Activated CD4-positive, alpha-beta T cell treated with anti-CD3 and anti-CD28 coated beads for 4 hours (primary cell): Measurements from ENCODE around the gene ELOVL3.

ENCODE experiments used
- DNase-seq, 2 donors: peaks; one replicate each; pipeline ENCODE4 v3.0.0-alpha.2; 2020

Gene ELOVL3

GRCh38 chr10:102261196-102261595, 35.1 kb downstream of the ELOVL3 start:
- no peak for DNase-seq

GRCh38 chr10:102261842-102262241, 35.7 kb downstream of the ELOVL3 start:
- no peak for DNase-seq

- no peak for DNase-seq
These were observed 36.8 kb downstream of the ELOVL3 start for GRCh38 chr10:102262744-102263370.

- DNase-seq = no peak
These were observed 38.3 kb downstream of the ELOVL3 start for GRCh38 chr10:102264371-102264770.

- no peak for DNase-seq
These were observed 40.6 kb downstream of the ELOVL3 start for GRCh38 chr10:102266670-102267069.

GRCh38 chr10:102267748-102268147, 41.6 kb downstream of the ELOVL3 start:
- no peak for DNase-seq

- DNase-seq = no peak
These were observed 42.3 kb downstream of the ELOVL3 start for GRCh38 chr10:102268375-102268888.

GRCh38 chr10:102269017-102269416, 42.9 kb downstream of the ELOVL3 start:
- DNase-seq = no peak

- no peak for DNase-seq
These were observed 48.0 kb downstream of the ELOVL3 start for GRCh38 chr10:102274062-102274461.

GRCh38 chr10:102275343-102275742, 49.2 kb downstream of the ELOVL3 start:
- no peak for DNase-seq

GRCh38 chr10:102279104-102279503, 53.0 kb downstream of the ELOVL3 start:
- no peak for DNase-seq
